ENCODE measurements around the gene PEX6. TPM values are rescaled to one million over a fixed set of nuclear protein-coding genes. Genes with fewer than 3 reads are reported as not detected.

PEX6 gene
- total and polyA plus RNA-seq, 8 donors = 5.5 to 118 (median 15.7) TPM

DNA sequence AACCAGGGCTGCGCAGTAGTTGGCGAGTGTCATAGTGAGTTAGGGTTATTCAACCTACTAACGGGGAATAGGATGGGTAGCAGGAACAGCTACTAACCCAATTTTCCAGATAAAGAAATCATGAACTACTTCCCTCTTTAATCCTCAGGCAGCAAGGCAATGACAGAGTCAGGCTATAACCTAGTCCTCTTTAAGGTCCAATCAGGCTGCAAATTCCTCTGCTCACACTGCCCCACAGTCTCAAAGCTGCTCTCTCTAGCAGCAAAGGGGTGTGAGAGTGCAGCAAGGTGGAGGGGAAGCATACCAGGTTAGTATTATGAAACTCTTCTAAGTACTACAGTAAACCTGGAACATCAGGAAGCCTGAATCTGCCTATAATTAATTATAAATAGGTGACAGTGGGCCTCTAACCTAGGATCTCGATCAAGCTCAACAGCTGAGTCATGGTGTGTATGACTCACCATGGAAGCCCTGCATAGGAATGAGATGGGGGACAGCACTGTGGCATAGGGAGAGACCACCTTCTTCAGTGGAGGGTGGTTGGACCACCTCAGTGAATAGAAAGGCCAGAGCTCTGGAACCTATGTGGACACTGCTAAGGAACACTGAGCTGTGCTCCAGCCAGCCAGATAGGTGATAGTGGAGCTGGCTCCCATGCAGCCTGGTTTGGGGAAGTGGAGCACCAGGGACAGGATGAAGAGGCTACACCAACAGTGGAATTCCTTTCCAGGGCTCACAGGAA lies 7.9 kb downstream of the PEX6 start:
- intact Hi-C loops (cut with DNase I; ENCODE audit: low total_unique reads) = no loop called here
- WGBS, 5 donors = 62 to 83% (median 79%) methylated on average over 4 of the region's 4 CpGs
- no peak overlapping the region for H3K27ac ChIP-seq
- H3K9me3 ChIP-seq = no peaks in the 10 kb centered on the region
- TF ChIP-seq EP300 (IDR thresholded peaks at IDR 0.05) = no peak
- no peak for TF ChIP-seq POLR2AphosphoS5 (IDR thresholded peaks at IDR 0.05)
- no peak for TF ChIP-seq POLR2A (IDR thresholded peaks at IDR 0.05)
- TF ChIP-seq, protein P1, sequence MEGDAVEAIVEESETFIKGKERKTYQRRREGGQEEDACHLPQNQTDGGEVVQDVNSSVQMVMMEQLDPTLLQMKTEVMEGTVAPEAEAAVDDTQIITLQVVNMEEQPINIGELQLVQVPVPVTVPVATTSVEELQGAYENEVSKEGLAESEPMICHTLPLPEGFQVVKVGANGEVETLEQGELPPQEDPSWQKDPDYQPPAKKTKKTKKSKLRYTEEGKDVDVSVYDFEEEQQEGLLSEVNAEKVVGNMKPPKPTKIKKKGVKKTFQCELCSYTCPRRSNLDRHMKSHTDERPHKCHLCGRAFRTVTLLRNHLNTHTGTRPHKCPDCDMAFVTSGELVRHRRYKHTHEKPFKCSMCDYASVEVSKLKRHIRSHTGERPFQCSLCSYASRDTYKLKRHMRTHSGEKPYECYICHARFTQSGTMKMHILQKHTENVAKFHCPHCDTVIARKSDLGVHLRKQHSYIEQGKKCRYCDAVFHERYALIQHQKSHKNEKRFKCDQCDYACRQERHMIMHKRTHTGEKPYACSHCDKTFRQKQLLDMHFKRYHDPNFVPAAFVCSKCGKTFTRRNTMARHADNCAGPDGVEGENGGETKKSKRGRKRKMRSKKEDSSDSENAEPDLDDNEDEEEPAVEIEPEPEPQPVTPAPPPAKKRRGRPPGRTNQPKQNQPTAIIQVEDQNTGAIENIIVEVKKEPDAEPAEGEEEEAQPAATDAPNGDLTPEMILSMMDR (IDR thresholded peaks at IDR 0.05) = no peak
- H3K36me3 ChIP-seq = peaks cover 25 to 47% (median 43%) of the 10 kb centered on the region in 4 donors
- DNase-seq = no peak
- no peaks in the 10 kb centered on the region for H3K27me3 ChIP-seq
- peaks cover 0 to 17% (median 8%) of the 10 kb centered on the region in 4 donors for H3K4me1 ChIP-seq
- no peak overlapping the region for H3K4me3 ChIP-seq

DNA sequence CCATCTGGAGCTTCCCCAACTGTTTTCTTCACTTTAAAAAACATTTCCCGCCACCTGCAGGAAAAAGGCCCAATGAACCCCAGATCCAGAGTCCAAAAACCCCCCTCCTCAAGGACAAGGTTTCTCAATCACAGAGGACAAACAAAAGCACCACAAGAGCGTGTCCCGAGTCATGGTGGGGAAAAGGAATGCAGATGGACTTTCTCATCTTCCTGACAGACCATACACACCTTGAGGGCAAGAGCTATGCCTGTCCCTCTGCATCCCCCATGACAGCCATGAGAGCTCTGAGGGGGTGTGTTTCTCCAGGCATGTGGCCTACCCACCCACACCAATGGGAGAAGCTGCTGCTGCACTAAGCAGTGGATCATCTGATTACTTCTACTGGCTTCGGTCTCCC lies 9.0 kb downstream of the PEX6 start:
- peaks cover 34 to 58% (median 54%) of the 10 kb centered on the region in 4 donors for H3K36me3 ChIP-seq
- H3K27ac ChIP-seq = no peak overlapping the region
- peaks cover 0 to 7% (median 3%) of the 10 kb centered on the region in 4 donors for H3K4me1 ChIP-seq
- DNase-seq = no peak
- no peaks in the 10 kb centered on the region for H3K27me3 ChIP-seq
- TF ChIP-seq POLR2AphosphoS5 (IDR thresholded peaks at IDR 0.05) (no peak), POLR2A (IDR thresholded peaks at IDR 0.05) (no peak), EP300 (IDR thresholded peaks at IDR 0.05) (no peak)
- TF ChIP-seq, protein P1 (IDR thresholded peaks at IDR 0.05) = no peak
- WGBS, 5 donors = 93 to 98% (median 96%) methylated on average over 4 of the region's 4 CpGs
- no peaks in the 10 kb centered on the region for H3K9me3 ChIP-seq
- no peak overlapping the region for H3K4me3 ChIP-seq
- intact Hi-C loops (cut with DNase I; ENCODE audit: low total_unique reads) = no loop called here

DNA sequence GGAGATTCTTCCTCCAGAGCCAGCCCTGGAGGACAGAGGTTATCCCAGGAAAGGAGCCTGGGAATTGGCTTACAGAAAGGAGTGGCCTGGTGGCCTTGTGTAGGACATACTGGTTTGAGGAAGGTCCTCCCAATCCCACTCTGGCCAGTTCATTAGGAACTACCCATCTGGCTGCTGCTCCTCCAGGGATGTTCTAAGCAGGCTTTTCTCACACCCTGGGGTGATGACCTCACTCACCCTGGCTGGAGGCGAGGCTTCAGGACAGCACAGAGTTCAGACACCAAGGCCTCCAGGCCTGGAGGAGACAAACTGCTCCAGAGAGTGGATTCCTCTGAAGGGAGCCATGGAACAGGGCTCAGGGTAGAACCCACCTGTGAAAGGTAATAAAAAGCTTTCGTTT lies 9.6 kb downstream of the PEX6 start:
- H3K4me3 ChIP-seq = no peak overlapping the region
- no peaks in the 10 kb centered on the region for H3K27me3 ChIP-seq
- H3K27ac ChIP-seq = no peak overlapping the region
- no peak for DNase-seq
- peaks cover 0 to 6% (median 3%) of the 10 kb centered on the region in 4 donors for H3K4me1 ChIP-seq
- no peak for TF ChIP-seq EP300 (IDR thresholded peaks at IDR 0.05)
- no peak for TF ChIP-seq POLR2AphosphoS5 (IDR thresholded peaks at IDR 0.05)
- TF ChIP-seq, protein P1 (IDR thresholded peaks at IDR 0.05) = no peak
- no peak for TF ChIP-seq POLR2A (IDR thresholded peaks at IDR 0.05)
- WGBS, 5 donors = 80 to 94% (median 94%) methylated on average over 2 of the region's 2 CpGs
- H3K9me3 ChIP-seq = no peaks in the 10 kb centered on the region
- intact Hi-C loops (cut with DNase I; ENCODE audit: low total_unique reads) = no loop called here
- peaks cover 39 to 60% (median 58%) of the 10 kb centered on the region in 4 donors for H3K36me3 ChIP-seq

DNA sequence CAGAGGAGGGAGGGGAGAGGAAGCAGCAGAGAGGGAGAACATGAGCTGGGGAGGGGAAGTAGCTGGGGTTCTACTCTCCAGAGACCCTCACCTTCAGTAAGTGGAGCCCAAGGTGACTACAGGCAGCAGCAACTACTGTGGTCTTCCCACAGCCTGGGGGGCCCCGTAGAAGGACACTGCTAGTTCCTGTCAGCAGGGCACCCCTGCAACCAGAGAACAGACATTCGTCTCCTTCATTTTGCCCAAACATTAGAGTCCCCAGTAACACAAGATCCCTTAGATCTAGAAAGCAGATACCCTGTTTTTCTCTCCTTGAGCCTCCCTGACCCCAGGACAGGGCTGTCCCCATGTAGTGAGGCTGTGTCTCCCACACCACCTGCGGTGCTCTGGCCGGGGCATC lies 10.2 kb downstream of the PEX6 start:
- Histone ChIP-seq H3K27me3 (no peaks in the 10 kb centered on the region), H3K36me3 (peaks cover 43 to 62% (median 61%) of the 10 kb centered on the region in 4 donors), H3K9me3 (no peaks in the 10 kb centered on the region), H3K4me3 (no peak overlapping the region), H3K4me1 (peaks cover 0 to 11% (median 3%) of the 10 kb centered on the region in 4 donors), H3K27ac (no peak overlapping the region)
- TF ChIP-seq EP300 (IDR thresholded peaks at IDR 0.05) = no peak
- WGBS, 5 donors = 66 to 87% (median 75%) methylated on average over 4 of the region's 4 CpGs
- intact Hi-C loops (cut with DNase I; ENCODE audit: low total_unique reads) = no loop called here
- DNase-seq = no peak

DNA sequence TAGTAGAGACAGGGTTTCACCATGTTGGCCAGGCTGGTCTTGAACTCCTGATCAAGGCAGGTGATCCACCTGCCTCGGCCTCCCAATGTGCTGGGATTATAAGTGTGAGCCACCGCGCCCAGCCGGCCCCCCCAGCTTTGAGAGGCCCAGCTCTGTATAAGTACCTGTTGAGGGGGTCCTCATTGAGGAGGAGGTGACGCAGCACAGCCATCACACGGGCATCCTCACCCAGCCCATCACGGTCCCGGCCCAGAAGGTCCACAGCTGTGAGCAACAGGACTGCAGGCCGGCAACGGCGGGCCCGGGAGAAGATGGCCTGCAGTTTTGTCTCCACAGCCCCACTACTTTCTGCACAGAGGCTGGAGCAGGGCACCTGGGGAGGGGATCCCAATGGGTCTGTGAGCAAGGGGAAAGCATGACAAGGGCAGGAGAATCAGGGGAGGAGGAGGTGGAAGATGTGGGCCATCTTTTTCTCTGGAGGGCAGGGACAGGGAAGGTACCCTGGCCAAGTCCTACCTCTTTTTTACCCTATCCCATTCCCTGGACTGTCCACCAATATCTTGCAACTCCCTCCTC lies 10.8 kb downstream of the PEX6 start:
- DNase-seq = no peak
- intact Hi-C loops (cut with DNase I; ENCODE audit: low total_unique reads) = no loop called here
- H3K27me3 ChIP-seq = no peaks in the 10 kb centered on the region
- H3K36me3 ChIP-seq = peaks cover 43 to 65% (median 65%) of the 10 kb centered on the region in 4 donors
- WGBS, 5 donors = 96 to 100% (median 97%) methylated on average over 2 to 12 of the region's 12 CpGs
- no peak for TF ChIP-seq EP300 (IDR thresholded peaks at IDR 0.05)
- TF ChIP-seq, protein P1 (IDR thresholded peaks at IDR 0.05) = no peak
- no peak for TF ChIP-seq POLR2A (IDR thresholded peaks at IDR 0.05)
- TF ChIP-seq POLR2AphosphoS5 (IDR thresholded peaks at IDR 0.05) = no peak
- no peaks in the 10 kb centered on the region for H3K9me3 ChIP-seq
- peaks cover 0 to 17% (median 3%) of the 10 kb centered on the region in 4 donors for H3K4me1 ChIP-seq
- no peak overlapping the region for H3K4me3 ChIP-seq
- no peak overlapping the region for H3K27ac ChIP-seq
